GM12865 (cell line): ENCODE results near the gene TMEM123.

Source experiments
- DNase-seq: peaks from one replicate; pipeline ENCODE4 v3.0.0; 2010; ENCODE audit warnings: low read depth
- H3K4me3 ChIP-seq: 2 replicates; pipeline ENCODE4 v1.5.1; 2011; ENCODE audit warnings: mild to moderate bottlenecking, low read depth, low read length, control low read depth
- TF ChIP-seq, protein P1 (sequence below): IDR thresholded peaks from 2 replicates; pipeline ENCODE4 v1.5.1; 2011; ENCODE audit warnings: low read length, control low read depth, low read depth, inconsistent platforms; ENCODE audit not compliant: insufficient read depth; ENCODE audit errors: missing control alignments

Gene TMEM123

DNA sequence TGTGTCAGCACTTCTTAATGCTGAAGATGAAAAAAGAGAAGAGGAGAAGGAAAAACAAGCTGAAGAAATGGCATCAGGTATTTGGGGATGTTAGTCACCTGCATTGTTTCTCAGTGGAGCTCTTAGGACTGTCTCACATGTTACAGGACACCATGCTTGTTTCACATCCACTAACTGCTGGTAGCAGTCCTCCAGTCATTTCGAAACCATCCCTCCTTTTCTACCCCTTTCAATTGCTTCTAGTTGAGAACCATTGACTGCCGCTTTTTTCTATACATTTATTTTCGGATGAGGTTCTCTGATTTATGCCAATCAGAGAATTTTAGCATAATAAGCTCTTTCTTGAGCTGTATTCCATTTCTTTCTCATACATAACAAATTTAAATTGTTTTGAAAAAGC lies 84.1 kb downstream of the TMEM123 start:
- TF ChIP-seq, protein P1, sequence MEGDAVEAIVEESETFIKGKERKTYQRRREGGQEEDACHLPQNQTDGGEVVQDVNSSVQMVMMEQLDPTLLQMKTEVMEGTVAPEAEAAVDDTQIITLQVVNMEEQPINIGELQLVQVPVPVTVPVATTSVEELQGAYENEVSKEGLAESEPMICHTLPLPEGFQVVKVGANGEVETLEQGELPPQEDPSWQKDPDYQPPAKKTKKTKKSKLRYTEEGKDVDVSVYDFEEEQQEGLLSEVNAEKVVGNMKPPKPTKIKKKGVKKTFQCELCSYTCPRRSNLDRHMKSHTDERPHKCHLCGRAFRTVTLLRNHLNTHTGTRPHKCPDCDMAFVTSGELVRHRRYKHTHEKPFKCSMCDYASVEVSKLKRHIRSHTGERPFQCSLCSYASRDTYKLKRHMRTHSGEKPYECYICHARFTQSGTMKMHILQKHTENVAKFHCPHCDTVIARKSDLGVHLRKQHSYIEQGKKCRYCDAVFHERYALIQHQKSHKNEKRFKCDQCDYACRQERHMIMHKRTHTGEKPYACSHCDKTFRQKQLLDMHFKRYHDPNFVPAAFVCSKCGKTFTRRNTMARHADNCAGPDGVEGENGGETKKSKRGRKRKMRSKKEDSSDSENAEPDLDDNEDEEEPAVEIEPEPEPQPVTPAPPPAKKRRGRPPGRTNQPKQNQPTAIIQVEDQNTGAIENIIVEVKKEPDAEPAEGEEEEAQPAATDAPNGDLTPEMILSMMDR = no peak
- H3K4me3 ChIP-seq = no peak overlapping the region
- peak; percentile 88 for DNase-seq

DNA sequence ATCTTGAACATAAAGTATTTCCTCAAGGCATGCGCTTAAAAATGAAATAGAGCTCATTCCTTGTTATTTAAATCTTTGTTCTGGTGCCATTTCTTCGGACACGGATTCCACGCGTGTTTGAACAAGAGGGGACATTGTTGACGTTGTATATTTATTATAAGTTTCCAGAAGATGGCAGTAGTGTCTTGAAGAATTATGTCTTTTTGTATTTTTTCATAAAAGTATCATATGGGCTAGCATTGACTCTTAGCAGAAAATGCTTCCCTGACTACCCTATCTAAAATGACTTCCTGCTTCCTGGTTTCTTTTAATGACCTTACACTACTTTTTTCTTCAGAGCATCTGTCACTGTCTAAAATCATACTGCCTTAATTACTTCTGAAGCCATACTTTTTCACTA lies 85.2 kb downstream of the TMEM123 start:
- DNase-seq = no peak
- H3K4me3 ChIP-seq = no peak overlapping the region
- TF ChIP-seq, protein P1 = peak; percentile 9

DNA sequence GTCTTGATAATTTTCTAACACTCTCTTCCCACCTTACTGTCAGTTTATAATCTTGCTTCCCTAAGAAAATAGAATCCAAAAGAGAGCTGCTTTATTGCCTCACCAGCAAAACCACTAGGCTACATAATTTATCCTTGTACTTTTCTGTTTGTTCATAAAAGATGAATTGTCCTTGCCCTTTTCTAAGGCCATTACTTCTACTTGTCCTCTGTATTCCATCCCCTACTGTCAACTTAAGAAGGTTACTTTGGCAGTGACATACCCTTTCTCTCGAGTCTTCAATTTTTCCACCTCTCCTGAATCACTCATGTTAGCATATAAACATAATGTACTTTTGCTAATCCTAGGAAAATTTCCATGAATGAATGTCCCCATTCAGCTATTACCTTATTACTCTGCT lies 87.6 kb downstream of the TMEM123 start:
- H3K4me3 ChIP-seq = no peak overlapping the region
- TF ChIP-seq, protein P1 = no peak
- DNase-seq = no peak

DNA sequence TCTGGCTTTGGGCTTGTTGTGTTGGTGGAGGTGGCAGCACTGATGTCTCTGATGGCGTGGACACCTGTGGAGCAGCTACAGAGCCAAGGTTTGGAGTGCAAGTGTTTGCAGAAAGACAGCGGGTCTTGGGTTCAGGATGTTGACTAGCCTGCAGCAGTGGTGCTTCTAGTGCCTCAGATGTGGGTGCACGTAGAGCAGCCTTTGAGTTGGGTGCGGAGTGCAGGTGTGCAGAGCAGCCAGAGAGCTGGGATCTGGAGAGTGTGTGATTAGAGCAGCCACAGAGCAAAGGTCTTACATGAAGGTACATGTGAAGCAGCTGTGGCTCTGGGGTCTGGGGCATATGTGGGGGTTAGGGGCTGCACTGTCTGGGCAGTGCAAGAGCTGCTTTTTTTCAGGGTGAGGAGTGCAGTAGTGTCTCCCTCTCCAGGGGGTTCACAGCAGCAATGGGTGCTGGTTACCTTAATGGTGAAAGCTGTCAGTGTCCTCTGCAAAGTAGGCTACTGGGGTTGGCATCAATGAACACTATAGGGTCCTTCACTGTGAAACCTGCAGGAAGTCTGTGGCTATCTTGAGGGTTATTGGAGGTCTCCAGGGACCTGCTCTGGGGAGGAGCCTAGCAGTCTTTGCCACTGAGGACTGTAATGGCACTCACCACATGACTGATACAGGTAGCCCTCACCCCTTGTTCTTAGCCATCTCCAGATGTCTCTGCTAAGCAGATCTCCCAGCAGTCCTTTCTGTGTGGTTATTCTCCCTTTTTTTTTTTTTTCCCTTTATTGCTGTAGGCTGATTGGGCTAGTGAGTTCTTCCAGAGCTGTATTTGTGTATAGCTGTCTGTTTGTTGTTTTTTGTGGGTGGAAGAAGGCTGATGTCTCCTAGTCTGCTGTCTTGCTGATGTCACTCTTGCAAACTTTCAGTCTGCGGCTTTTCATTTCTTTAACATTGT lies 91.2 kb downstream of the TMEM123 start:
- DNase-seq = peak; percentile 49
- H3K4me3 ChIP-seq = no peak overlapping the region
- TF ChIP-seq, protein P1 = no peak

DNA sequence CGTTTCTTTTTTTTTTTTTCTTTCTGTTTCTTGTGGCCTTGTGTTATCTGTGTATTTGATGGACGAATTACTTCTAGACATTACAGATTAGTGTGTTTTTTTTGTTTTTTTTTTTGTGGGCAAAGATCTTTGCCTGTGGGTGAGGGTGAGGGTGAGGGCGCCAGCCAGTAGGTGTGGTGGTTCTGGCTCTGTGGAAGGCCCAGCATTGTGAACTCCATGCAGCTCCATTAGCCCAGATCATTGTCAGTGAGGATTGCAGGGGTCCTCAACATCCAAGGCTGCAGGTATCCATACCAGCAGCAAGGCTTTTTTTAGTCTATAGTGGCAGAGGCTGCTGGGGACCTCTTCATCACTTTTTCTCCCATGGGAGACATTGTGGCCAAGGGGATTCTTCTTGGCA lies 91.9 kb downstream of the TMEM123 start:
- no peak for DNase-seq
- TF ChIP-seq, protein P1 = no peak
- no peak overlapping the region for H3K4me3 ChIP-seq

DNA sequence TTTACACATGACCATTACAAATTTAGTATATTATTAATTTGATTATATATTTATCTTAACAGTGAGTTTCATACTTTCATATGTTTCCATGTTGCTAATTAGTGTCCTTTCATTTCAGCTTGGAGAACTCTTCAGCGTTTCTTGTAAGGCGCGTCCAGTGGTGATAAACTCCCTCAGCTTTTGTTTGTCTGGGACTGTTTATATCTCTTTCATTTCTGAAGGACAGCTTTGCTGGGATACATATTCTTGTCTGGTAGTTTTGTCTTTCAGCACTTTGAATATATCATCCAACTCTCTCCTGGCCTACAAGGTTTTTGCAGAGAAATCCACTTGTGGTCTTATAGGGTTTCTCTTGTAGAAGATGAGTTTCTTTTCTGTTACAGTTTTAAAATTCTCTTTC lies 93.2 kb downstream of the TMEM123 start:
- no peak for DNase-seq
- no peak overlapping the region for H3K4me3 ChIP-seq
- TF ChIP-seq, protein P1 = no peak

DNA sequence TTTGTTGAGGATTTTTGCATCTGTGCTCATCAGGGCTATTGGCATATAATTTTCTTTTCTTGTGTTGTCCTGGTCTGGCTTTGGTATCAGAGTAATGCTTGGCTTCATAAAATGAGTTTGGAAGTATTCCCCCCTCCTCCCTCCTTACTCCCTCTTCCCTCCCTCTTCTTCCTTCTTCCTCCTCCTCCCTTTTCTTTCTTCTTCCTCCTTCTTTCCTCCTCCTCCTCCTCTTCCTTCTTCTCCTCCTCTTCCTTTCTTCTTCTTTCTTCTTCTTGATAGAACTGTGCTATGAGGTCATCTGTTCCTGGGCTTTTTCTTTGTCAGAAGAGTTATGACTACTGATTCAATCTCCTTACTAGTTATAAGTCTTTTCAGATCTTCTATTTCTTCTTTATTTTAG lies 95.4 kb downstream of the TMEM123 start:
- TF ChIP-seq, protein P1 = no peak
- DNase-seq = no peak
- H3K4me3 ChIP-seq = no peak overlapping the region
